NCI-H748 (cell line): ENCODE data around the gene PSEN2.
A peak's percentile ranks its signal among the peaks of the same experiment; 100 is the strongest.
"Not testable (repeated sequence)": the region's sequence is repeated elsewhere in the genome, so short reads cannot be mapped to it uniquely, and the experiment has no call there.

Experiments used
- DNase-seq: peaks from one replicate; lab custom pipeline; 2025; ENCODE audit not compliant: unreplicated experiment; lab: John Stamatoyannopoulos, UW

The PSEN2 gene

GRCh38 chr1:226908913-226909312, 38.5 kb downstream of the PSEN2 start:
- no peak for DNase-seq

GRCh38 chr1:226912587-226913176, 42.3 kb downstream of the PSEN2 start:
- DNase-seq = peak; percentile 51

DNA sequence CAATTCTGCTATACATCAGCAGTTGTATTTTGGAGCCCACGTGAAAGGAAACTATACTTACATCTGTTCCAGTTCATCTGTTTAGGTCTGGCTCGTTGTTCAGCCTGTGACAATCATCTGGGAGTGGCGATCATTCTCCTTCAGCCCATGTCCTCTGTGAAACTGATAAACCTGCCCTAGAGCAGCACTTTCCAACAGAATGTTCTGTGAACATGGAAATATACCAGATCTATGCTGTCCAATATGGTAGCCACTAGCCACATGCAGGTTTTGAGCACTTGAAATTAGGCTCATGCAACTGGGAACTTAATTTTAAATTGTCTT, 45.2 kb downstream of the PSEN2 start:
- DNase-seq = no peak

- DNase-seq = no peak
Observed at GRCh38 chr1:226916497-226916896, 46.1 kb downstream of the PSEN2 start.

GRCh38 chr1:226919587-226919986, 49.2 kb downstream of the PSEN2 start:
- DNase-seq = no peak

GRCh38 chr1:226919995-226920394, 49.6 kb downstream of the PSEN2 start:
- DNase-seq = no peak

- DNase-seq = no peak
Observed at GRCh38 chr1:226920446-226920894, 50.1 kb downstream of the PSEN2 start.

DNA sequence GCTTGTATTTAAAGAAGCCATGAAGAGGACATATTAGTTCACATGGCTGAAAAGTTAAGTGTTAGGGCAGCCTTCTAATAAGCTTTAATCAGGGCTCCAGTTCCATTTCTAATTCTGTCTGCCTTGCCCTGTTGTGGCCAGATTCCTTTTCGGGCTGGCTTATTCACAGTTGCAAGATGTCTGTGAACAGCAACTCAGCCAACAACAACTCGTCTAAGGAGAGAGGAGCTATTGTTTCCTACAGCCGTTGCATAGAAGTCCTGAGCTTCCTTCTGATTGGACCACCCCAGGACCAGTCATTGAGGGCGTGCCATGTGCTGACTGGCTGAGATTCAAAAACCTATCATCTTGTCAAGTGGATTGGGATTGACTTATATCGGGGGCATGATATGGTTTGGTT, 51.1 kb downstream of the PSEN2 start:
- DNase-seq = no peak

GRCh38 chr1:226929260-226930111, 59.1 kb downstream of the PSEN2 start:
- DNase-seq = not testable (repeated sequence)

GRCh38 chr1:226934483-226935237, 64.2 kb downstream of the PSEN2 start:
- no peak for DNase-seq

DNA sequence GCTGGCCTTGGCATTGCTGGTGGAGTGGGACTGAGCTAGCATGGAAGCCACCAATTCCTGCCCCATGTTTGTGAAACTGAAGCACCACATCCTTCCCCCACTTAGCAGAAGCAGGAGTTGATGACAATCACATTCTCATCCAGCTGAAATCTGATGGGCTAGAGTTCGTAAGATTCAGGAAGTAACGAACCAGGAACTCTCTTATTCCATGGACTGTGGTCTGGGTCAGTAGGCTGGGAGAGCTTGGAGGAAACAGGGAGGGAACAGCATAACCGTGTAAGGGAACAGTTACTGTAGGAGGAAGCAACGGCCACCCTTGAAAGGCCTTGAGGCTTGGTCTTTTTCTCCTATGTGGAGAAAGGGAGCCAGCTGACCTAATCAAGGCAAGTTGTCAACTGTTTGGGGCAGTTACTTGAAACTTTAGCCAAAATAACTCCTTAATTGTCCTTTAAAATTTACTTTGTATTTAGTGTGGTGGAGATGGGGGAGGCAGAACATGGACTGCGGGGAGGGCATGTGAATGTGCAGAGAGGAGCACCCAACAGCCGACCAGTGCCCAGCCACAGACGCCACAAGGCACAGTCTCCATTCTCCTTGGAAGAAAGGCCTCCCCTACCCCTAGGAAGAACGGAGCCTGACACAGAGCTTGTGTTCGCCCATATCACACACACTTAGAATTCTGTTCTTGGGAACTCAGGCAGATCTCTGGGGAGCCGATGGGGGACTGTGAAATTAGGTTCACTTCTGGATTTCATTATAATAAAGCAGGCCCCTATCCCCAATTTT, 67.7 kb downstream of the PSEN2 start:
- no peak for DNase-seq

- DNase-seq = no peak
Observed at GRCh38 chr1:226938903-226939437, 68.6 kb downstream of the PSEN2 start.

GRCh38 chr1:226939438-226940028, 69.1 kb downstream of the PSEN2 start:
- peak; percentile 86 for DNase-seq

DNA sequence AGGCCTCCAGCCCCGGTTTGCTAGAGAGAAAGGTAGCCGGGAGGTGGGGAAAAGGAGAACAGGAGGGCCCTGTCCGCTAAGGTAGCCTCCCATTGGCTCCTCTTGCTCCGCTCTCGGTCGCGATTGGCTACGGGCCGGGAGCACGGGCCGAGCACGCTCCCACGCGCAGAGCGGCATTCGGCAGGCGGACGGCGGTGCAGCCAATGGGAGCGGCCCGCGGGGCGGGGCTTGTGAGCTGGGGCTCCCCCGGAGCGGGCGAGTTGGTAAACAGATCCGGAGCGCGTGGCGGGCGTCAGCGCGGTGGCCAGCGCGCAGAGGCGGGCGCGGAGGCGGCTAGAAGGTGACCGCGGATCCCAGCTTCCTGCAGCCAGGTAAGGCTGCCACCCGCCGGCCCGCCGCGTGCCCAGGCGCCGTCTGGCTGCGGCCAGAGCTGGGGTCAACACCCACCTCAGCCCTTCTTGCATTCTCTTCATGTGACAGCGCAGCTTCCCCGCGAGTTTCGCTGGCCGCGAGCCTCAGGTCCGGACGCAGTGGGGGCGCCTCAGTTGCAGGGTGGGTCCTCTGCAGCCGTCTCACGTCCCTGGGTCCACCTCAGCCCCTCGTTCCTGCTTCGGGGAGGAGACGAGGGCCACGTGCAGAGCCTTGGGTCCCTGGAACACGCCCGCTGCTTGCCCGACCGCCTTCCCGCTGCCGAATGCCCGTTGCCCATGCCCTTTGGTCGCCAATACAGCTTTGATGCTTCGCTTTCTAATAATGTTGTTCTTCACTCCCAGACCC, 69.8 kb downstream of the PSEN2 start, which contains the start of gene COQ8A:
TSS of gene COQ8A (plus strand) at position 266 of the 777 bp plus-strand sequence. CDS start 21,092 bp downstream, outside the sequence.
- peak; percentile 98 for DNase-seq

GRCh38 chr1:226940806-226941067, 70.3 kb downstream of the PSEN2 start:
- no peak for DNase-seq

DNA sequence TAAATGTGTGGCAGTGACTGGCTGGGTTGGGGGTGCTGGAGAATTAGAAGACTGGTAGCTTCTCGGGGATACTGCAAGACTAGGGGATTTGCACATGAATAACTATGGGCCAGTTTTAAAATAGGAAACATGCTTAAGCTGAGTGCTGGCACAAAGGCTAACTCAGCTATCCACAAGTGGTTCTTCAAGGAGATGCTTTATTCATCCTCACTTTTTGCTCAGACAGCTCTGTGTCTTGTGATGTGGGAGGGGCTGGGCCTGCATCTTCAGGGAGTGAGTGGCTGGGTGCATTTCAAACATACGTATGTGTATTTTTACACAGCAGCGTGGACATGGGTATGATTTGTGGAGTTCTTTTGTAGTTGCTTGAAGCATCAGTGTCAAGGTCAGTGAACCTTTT, 72.0 kb downstream of the PSEN2 start:
- DNase-seq = no peak

- no peak for DNase-seq
Observed at GRCh38 chr1:226943156-226943555, 72.7 kb downstream of the PSEN2 start.

- no peak for DNase-seq
Observed at GRCh38 chr1:226943927-226944326, 73.5 kb downstream of the PSEN2 start.

DNA sequence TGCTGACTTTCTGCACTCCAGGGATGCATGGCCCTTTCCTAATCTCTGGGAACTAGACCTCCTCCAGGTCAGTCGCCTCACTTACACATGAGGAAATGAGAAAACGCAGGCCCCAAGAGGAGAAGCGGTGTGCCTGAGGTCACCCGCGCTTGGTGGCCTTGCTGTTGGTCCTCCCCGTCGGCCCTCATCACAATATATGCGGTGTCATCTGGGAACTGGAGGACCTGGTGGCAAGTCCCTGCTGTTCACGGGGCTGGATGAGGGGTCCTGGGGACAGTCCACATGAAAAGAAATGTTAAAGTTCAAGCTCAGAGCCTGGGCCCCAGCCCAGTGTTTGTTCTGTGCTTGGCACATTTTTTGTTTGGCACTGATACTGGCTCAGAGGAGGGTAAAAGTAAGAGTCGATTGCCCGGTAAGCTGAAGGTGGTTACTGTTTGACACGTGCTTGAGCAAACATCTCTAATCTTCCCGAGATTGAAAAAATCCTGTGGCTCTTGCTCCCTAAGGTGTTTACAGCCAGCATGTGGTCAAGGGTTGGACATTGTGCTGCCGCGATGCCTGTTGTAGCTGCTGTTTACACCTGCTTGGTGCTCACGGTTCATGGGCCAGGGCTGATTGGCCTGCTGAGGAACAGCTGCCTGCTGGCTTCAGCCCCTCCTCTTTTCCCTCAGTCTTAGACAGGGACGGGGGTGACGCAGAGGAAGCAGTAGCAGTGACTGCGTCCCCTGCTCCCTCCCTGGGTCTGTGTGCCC, 74.9 kb downstream of the PSEN2 start:
- DNase-seq = peak; percentile 74
